GM23248 (cell line): ENCODE results near the gene GNAQ.

Source experiments
- EZH2 ChIP-seq: fragments of 200-600 bp; sonication (generic); IDR thresholded peaks from 2 replicates; pipeline ENCODE4 v1.6.1; 2018; ENCODE audit warnings: antibody characterized with exemption, mild to moderate bottlenecking; ENCODE audit not compliant: insufficient read depth, poor library complexity, severe bottlenecking
- EZH2phosphoT487 ChIP-seq: fragments of 200-600 bp; sonication (generic); IDR thresholded peaks from 2 replicates; pipeline ENCODE4 v1.6.1; 2018; ENCODE audit warnings: antibody characterized with exemption, moderate library complexity, mild to moderate bottlenecking, low read depth; ENCODE audit not compliant: insufficient read depth

DNA sequence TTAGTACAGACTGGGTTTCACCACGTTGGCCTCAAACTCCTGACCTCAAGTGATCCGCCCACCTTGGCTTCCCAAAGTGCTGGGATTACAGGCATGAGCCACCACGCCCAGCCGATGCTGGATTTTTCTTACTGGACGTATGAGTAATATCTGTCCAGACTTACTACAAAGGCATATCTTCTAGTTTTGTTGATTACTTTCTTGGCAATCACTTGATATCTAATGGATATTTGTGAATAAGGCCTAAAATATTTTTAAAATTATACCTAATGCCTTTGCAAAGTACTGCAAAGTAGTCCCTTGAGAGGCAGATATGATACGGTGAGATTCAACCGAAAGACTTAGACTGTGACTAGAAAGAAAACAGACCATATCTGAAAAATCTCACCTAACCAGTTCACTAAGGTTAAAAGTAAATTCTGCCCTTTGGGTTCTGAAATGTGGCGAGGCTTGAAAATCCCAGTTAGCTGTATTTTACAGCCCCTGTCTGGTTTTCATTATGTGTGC, 152.1 kb downstream of the GNAQ start:
- TF ChIP-seq EZH2phosphoT487 (no peak), EZH2 (no peak)
